HEK293 (cell line): ENCODE results near the gene ITPKB.

ENCODE experiments used
- CTCF ChIA-PET: fragments of 350-600 bp; formaldehyde crosslinking; extraction: SDS; loops from one replicate; lab custom pipeline; 2021; ENCODE audit warnings: antibody characterized with exemption; lab: Yijun Ruan, JAX
- POLR2A ChIA-PET: fragments of 300-600 bp; formaldehyde crosslinking; extraction: SDS; loops from one replicate; lab custom pipeline; 2020; ENCODE audit warnings: antibody characterized with exemption, inconsistent platforms; lab: Yijun Ruan, JAX
- H3K27ac ChIP-seq: fragments of 200-500 bp; sonication (Bioruptor generic); 2 replicates; pipeline ENCODE4 v1.5.1; 2014; ENCODE audit warnings: low read depth, low read length, control low read depth, inconsistent platforms; ENCODE audit errors: extremely low read depth
- H3K36me3 ChIP-seq, 2 experiments: fragments of 200-500 bp in 1 of 2; sonication (Bioruptor generic) in 1 of 2; 1 replicate in 1 of 2; 2 replicates in 1 of 2; pipeline ENCODE4 v1.5.1; 2014 to 2017; ENCODE audit warnings: inconsistent platforms in 2 of 2, low read length in 2 of 2; ENCODE audit not compliant: control insufficient read depth in 2 of 2, insufficient read depth in 1 of 2
- H3K4me1 ChIP-seq: fragments of 200-500 bp; sonication (Bioruptor generic); 2 replicates; pipeline ENCODE4 v1.5.1; 2014; ENCODE audit warnings: mild to moderate bottlenecking, low read length, inconsistent platforms; ENCODE audit not compliant: control insufficient read depth, insufficient read depth
- H3K4me3 ChIP-seq: 2 replicates; pipeline ENCODE4 v1.5.1; 2011; ENCODE audit warnings: low read depth, mild to moderate bottlenecking, control low read depth, low read length, moderate library complexity
- H3K9me3 ChIP-seq: fragments of 200-500 bp; sonication (Bioruptor generic); 2 replicates; pipeline ENCODE4 v1.5.1; 2014; ENCODE audit warnings: low read depth, low read length, inconsistent platforms; ENCODE audit not compliant: control insufficient read depth, insufficient read depth
- KLF1 ChIP-seq: fragments of 450-650 bp; formaldehyde crosslinking; IDR thresholded peaks from 2 replicates; pipeline ENCODE4 v1.5.1; 2016; ENCODE audit warnings: missing biosample characterization, missing genetic modification characterization
- MYNN ChIP-seq: fragments of 450-650 bp; formaldehyde crosslinking; IDR thresholded peaks from 2 replicates; pipeline ENCODE4 v1.5.1; 2016; ENCODE audit warnings: missing biosample characterization, missing genetic modification characterization, borderline replicate concordance
- RBAK ChIP-seq: fragments of 450-650 bp; formaldehyde crosslinking; IDR thresholded peaks from 2 replicates; pipeline ENCODE4 v1.5.1; 2016; ENCODE audit warnings: missing biosample characterization, missing genetic modification characterization
- SP2 ChIP-seq: fragments of 450-650 bp; formaldehyde crosslinking; IDR thresholded peaks from 2 replicates; pipeline ENCODE4 v1.5.1; 2016; ENCODE audit warnings: missing biosample characterization, missing genetic modification characterization
- SP3 ChIP-seq: fragments of 450-650 bp; formaldehyde crosslinking; IDR thresholded peaks from 2 replicates; pipeline ENCODE4 v1.5.1; 2016; ENCODE audit warnings: missing biosample characterization, missing genetic modification characterization
- SP7 ChIP-seq: fragments of 450-650 bp; formaldehyde crosslinking; IDR thresholded peaks from 2 replicates; pipeline ENCODE4 v1.5.1; 2016; ENCODE audit warnings: missing biosample characterization, missing genetic modification characterization
- YY2 ChIP-seq: fragments of 450-650 bp; formaldehyde crosslinking; IDR thresholded peaks from 2 replicates; pipeline ENCODE4 v1.5.1; 2016; ENCODE audit warnings: missing biosample characterization, missing genetic modification characterization
- ZBTB17 ChIP-seq: fragments of 450-650 bp; formaldehyde crosslinking; IDR thresholded peaks from 2 replicates; pipeline ENCODE4 v1.5.1; 2016; ENCODE audit warnings: missing biosample characterization, missing genetic modification characterization
- ZFP3 ChIP-seq: fragments of 450-650 bp; formaldehyde crosslinking; IDR thresholded peaks from 2 replicates; pipeline ENCODE4 v1.5.1; 2016; ENCODE audit warnings: low read depth, missing biosample characterization, missing genetic modification characterization
- ZNF10 ChIP-seq: fragments of 450-650 bp; formaldehyde crosslinking; IDR thresholded peaks from 2 replicates; pipeline ENCODE4 v1.5.1; 2017; ENCODE audit warnings: missing biosample characterization, missing genetic modification characterization
- ZNF138 ChIP-seq: fragments of 450-650 bp; formaldehyde crosslinking; IDR thresholded peaks from 2 replicates; pipeline ENCODE4 v1.5.1; 2016; ENCODE audit warnings: missing biosample characterization, missing genetic modification characterization, borderline replicate concordance
- ZNF19 ChIP-seq: fragments of 450-650 bp; formaldehyde crosslinking; IDR thresholded peaks from 2 replicates; pipeline ENCODE4; 2016; ENCODE audit warnings: missing biosample characterization, missing genetic modification characterization, low read depth
- ZNF354C ChIP-seq: fragments of 450-650 bp; formaldehyde crosslinking; IDR thresholded peaks from 2 replicates; pipeline ENCODE4 v1.5.1; 2016; ENCODE audit warnings: missing biosample characterization, missing genetic modification characterization, low read depth, borderline replicate concordance
- ZNF366 ChIP-seq: fragments of 450-650 bp; formaldehyde crosslinking; conservative IDR thresholded peaks from 2 replicates; pipeline ENCODE4 v1.5.1; 2016; ENCODE audit warnings: missing biosample characterization, missing genetic modification characterization
- ZNF426 ChIP-seq: fragments of 450-650 bp; formaldehyde crosslinking; IDR thresholded peaks from 2 replicates; pipeline ENCODE4 v1.5.1; 2017; ENCODE audit warnings: missing biosample characterization, missing genetic modification characterization, mild to moderate bottlenecking, inconsistent platforms, moderate library complexity
- ZNF48 ChIP-seq: fragments of 450-650 bp; formaldehyde crosslinking; IDR thresholded peaks from 2 replicates; pipeline ENCODE4 v1.5.1; 2016; ENCODE audit warnings: missing biosample characterization, missing genetic modification characterization
- ZNF561 ChIP-seq: fragments of 450-650 bp; IDR thresholded peaks from 2 replicates; pipeline ENCODE4 v1.5.1; 2018; ENCODE audit warnings: missing biosample characterization, missing genetic modification characterization, borderline replicate concordance
- ZNF600 ChIP-seq: fragments of 450-650 bp; formaldehyde crosslinking; IDR thresholded peaks from 2 replicates; pipeline ENCODE4 v1.5.1; 2016; ENCODE audit warnings: missing biosample characterization, missing genetic modification characterization
- ZNF626 ChIP-seq: fragments of 450-650 bp; sonication (Bioruptor Pico); formaldehyde crosslinking; IDR thresholded peaks from 2 replicates; pipeline ENCODE4 v1.5.1; 2018; ENCODE audit warnings: missing biosample characterization, missing genetic modification characterization, inconsistent platforms
- ZNF658 ChIP-seq: fragments of 450-650 bp; formaldehyde crosslinking; IDR thresholded peaks from 2 replicates; pipeline ENCODE4; 2016; ENCODE audit warnings: missing biosample characterization, missing genetic modification characterization
- ZNF785 ChIP-seq: fragments of 450-650 bp; formaldehyde crosslinking; IDR thresholded peaks from 2 replicates; pipeline ENCODE4 v1.5.1; 2016; ENCODE audit warnings: missing biosample characterization, missing genetic modification characterization
- ZSCAN16 ChIP-seq: fragments of 450-650 bp; formaldehyde crosslinking; IDR thresholded peaks from 2 replicates; pipeline ENCODE4 v1.5.1; 2016; ENCODE audit warnings: missing biosample characterization, missing genetic modification characterization
- ZSCAN30 ChIP-seq: fragments of 450-650 bp; IDR thresholded peaks from 2 replicates; pipeline ENCODE4 v1.5.1; 2018; ENCODE audit warnings: missing biosample characterization, mild to moderate bottlenecking, missing genetic modification characterization, moderate library complexity
- TF ChIP-seq, protein P1 (sequence below): fragments of 450-650 bp; formaldehyde crosslinking; conservative IDR thresholded peaks from 2 replicates; pipeline ENCODE4 v1.5.1; 2016; ENCODE audit warnings: low read depth, missing biosample characterization, missing genetic modification characterization
- TF ChIP-seq, protein P2 (sequence below): fragments of 450-650 bp; formaldehyde crosslinking; IDR thresholded peaks from 2 replicates; pipeline ENCODE4 v1.5.1; 2016; ENCODE audit warnings: missing biosample characterization, missing genetic modification characterization
- TF ChIP-seq, protein P3 (sequence below): fragments of 450-650 bp; formaldehyde crosslinking; IDR thresholded peaks from 2 replicates; pipeline ENCODE4 v1.5.1; 2016; ENCODE audit warnings: missing biosample characterization, missing genetic modification characterization
- TF ChIP-seq, protein P4 (sequence below): fragments of 450-650 bp; formaldehyde crosslinking; IDR thresholded peaks from 2 replicates; pipeline ENCODE4 v1.5.1; 2016; ENCODE audit warnings: missing biosample characterization, missing genetic modification characterization
- TF ChIP-seq, protein P5 (sequence below): fragments of 450-650 bp; formaldehyde crosslinking; IDR thresholded peaks from 2 replicates; pipeline ENCODE4 v1.5.1; 2017; ENCODE audit warnings: missing biosample characterization, mild to moderate bottlenecking, missing genetic modification characterization, moderate library complexity

The ITPKB gene

DNA sequence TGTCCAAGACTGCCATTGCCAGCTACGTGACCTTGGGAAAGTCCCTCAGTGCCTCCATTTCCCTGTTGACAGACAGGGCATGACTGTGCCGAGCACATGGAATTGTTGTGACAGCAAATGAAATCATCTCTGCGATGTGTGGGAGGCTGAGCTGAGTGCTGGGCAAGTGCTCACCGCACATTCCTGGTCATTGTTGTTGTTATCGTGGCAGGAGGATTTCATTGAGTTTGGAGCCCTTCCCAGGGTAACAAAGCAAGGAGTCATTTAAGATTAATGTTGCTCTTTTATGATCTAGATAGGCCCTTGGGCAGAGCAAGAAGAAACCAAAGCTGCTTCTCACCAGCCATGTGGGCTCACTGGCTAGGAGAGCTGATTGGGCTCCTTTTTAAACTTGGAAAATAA, 39.6 kb upstream of the ITPKB start:
- CTCF ChIA-PET: interaction anchor here (0.6 to 2.2 kb wide), 7 partner anchors 15 to 736 kb away, joined by 3 to 7 read pairs (median 3); no protein-coding TSS in a partner anchor
- Histone ChIP-seq H3K9me3 (no peaks in the 10 kb centered on the region; the same call in 1 of the 2 replicates), H3K27ac (no peak overlapping the region), H3K4me3 (no peak overlapping the region), H3K4me1 (peaks cover 9% of the 10 kb centered on the region; the same call in 1 of the 2 replicates), H3K36me3 (no peaks in the 10 kb centered on the region)
- POLR2A ChIA-PET: no interaction called here
- TF ChIP-seq, protein P1, sequence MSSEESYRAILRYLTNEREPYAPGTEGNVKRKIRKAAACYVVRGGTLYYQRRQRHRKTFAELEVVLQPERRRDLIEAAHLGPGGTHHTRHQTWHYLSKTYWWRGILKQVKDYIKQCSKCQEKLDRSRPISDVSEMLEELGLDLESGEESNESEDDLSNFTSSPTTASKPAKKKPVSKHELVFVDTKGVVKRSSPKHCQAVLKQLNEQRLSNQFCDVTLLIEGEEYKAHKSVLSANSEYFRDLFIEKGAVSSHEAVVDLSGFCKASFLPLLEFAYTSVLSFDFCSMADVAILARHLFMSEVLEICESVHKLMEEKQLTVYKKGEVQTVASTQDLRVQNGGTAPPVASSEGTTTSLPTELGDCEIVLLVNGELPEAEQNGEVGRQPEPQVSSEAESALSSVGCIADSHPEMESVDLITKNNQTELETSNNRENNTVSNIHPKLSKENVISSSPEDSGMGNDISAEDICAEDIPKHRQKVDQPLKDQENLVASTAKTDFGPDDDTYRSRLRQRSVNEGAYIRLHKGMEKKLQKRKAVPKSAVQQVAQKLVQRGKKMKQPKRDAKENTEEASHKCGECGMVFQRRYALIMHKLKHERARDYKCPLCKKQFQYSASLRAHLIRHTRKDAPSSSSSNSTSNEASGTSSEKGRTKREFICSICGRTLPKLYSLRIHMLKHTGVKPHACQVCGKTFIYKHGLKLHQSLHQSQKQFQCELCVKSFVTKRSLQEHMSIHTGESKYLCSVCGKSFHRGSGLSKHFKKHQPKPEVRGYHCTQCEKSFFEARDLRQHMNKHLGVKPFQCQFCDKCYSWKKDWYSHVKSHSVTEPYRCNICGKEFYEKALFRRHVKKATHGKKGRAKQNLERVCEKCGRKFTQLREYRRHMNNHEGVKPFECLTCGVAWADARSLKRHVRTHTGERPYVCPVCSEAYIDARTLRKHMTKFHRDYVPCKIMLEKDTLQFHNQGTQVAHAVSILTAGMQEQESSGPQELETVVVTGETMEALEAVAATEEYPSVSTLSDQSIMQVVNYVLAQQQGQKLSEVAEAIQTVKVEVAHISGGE (tag by site-specific recombination): no peak
- TF ChIP-seq, protein P2, sequence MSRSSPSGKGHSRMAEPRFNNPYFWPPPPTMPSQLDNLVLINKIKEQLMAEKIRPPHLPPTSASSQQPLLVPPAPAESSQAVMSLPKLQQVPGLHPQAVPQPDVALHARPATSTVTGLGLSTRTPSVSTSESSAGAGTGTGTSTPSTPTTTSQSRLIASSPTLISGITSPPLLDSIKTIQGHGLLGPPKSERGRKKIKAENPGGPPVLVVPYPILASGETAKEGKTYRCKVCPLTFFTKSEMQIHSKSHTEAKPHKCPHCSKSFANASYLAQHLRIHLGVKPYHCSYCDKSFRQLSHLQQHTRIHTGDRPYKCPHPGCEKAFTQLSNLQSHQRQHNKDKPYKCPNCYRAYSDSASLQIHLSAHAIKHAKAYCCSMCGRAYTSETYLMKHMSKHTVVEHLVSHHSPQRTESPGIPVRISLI (tag by site-specific recombination): 0 out of 2 replicates have a peak, but pooled peaks have one; percentile 35
- TF ChIP-seq, protein P3, sequence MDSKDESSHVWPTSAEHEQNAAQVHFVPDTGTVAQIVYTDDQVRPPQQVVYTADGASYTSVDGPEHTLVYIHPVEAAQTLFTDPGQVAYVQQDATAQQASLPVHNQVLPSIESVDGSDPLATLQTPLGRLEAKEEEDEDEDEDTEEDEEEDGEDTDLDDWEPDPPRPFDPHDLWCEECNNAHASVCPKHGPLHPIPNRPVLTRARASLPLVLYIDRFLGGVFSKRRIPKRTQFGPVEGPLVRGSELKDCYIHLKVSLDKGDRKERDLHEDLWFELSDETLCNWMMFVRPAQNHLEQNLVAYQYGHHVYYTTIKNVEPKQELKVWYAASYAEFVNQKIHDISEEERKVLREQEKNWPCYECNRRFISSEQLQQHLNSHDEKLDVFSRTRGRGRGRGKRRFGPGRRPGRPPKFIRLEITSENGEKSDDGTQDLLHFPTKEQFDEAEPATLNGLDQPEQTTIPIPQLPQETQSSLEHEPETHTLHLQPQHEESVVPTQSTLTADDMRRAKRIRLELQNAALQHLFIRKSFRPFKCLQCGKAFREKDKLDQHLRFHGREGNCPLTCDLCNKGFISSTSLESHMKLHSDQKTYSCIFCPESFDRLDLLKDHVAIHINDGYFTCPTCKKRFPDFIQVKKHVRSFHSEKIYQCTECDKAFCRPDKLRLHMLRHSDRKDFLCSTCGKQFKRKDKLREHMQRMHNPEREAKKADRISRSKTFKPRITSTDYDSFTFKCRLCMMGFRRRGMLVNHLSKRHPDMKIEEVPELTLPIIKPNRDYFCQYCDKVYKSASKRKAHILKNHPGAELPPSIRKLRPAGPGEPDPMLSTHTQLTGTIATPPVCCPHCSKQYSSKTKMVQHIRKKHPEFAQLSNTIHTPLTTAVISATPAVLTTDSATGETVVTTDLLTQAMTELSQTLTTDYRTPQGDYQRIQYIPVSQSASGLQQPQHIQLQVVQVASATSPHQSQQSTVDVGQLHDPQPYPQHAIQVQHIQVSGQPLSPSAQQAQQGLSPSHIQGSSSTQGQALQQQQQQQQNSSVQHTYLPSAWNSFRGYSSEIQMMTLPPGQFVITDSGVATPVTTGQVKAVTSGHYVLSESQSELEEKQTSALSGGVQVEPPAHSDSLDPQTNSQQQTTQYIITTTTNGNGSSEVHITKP (tag by site-specific recombination): peak; percentile 57
- TF ChIP-seq ZSCAN16 (tag by site-specific recombination): peak; percentile 96
- TF ChIP-seq SP3 (tag by site-specific recombination): 0 out of 2 replicates have a peak, but pooled peaks have one; percentile 21
- no peak for TF ChIP-seq ZNF19
- TF ChIP-seq ZNF366: peak; percentile 74
- no peak for TF ChIP-seq MYNN (tag by site-specific recombination)
- TF ChIP-seq ZNF600 (tag by site-specific recombination): peak; percentile 85
- TF ChIP-seq RBAK (tag by site-specific recombination): no peak
- no peak for TF ChIP-seq ZNF658 (tag by site-specific recombination)
- TF ChIP-seq ZNF426 (tag by site-specific recombination): no peak
- TF ChIP-seq ZNF354C: no peak
- TF ChIP-seq ZNF48 (tag by site-specific recombination): no peak
- TF ChIP-seq ZNF10: no peak
- no peak for TF ChIP-seq ZNF785 (tag by site-specific recombination)
- TF ChIP-seq, protein P4, sequence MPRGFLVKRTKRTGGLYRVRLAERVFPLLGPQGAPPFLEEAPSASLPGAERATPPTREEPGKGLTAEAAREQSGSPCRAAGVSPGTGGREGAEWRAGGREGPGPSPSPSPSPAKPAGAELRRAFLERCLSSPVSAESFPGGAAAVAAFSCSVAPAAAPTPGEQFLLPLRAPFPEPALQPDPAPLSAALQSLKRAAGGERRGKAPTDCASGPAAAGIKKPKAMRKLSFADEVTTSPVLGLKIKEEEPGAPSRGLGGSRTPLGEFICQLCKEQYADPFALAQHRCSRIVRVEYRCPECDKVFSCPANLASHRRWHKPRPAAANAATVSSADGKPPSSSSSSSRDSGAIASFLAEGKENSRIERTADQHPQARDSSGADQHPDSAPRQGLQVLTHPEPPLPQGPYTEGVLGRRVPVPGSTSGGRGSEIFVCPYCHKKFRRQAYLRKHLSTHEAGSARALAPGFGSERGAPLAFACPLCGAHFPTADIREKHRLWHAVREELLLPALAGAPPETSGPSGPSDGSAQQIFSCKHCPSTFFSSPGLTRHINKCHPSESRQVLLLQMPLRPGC (tag by site-specific recombination): peak; percentile 72; the same call in 1 of the 2 replicates
- TF ChIP-seq ZNF561 (tag by site-specific recombination): peak; percentile 96
- no peak for TF ChIP-seq KLF1 (tag by site-specific recombination)
- peak; percentile 65; the same call in 1 of the 2 replicates for TF ChIP-seq ZBTB17
- TF ChIP-seq ZSCAN30: no peak; the same call in 1 of the 2 replicates
- TF ChIP-seq, protein P5, sequence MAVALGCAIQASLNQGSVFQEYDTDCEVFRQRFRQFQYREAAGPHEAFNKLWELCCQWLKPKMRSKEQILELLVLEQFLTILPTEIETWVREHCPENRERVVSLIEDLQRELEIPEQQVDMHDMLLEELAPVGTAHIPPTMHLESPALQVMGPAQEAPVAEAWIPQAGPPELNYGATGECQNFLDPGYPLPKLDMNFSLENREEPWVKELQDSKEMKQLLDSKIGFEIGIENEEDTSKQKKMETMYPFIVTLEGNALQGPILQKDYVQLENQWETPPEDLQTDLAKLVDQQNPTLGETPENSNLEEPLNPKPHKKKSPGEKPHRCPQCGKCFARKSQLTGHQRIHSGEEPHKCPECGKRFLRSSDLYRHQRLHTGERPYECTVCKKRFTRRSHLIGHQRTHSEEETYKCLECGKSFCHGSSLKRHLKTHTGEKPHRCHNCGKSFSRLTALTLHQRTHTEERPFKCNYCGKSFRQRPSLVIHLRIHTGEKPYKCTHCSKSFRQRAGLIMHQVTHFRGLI (tag by site-specific recombination): no peak
- TF ChIP-seq ZNF626 (tag by site-specific recombination): 0 out of 2 replicates have a peak, but pooled peaks have one; percentile 35
- TF ChIP-seq ZFP3 (tag by site-specific recombination): no peak
- TF ChIP-seq ZNF138 (tag by site-specific recombination): no peak
- no peak for TF ChIP-seq SP2 (tag by site-specific recombination)
- TF ChIP-seq SP7 (tag by site-specific recombination): peak; percentile 55
- peak; percentile 75 for TF ChIP-seq YY2
